H4 (cell line): Measurements from ENCODE around the gene TELO2. TPM values are rescaled to one million over a fixed set of nuclear protein-coding genes. Genes with fewer than 3 reads are reported as not detected.

Experiments used
- DNase-seq: peaks from one replicate; pipeline ENCODE4 v3.0.0-alpha.2; 2015; ENCODE audit warnings: low spot score
- total RNA-seq: library from RNA; depleted of rRNA; stranded (reverse); fragments of >200 nt; shearing (Covaris generic); gene quantifications from 2 replicates; pipeline ENCODE4 v1.2.3, GENCODE V29; 2014

Gene TELO2
- total RNA-seq, 1 experiment from 2014 or later = 3.6 TPM

GRCh38 chr16:1498899-1499676 lies 5.9 kb downstream of the TELO2 start:
- DNase-seq = no peak

GRCh38 chr16:1499756-1500464 lies 6.8 kb downstream of the TELO2 start:
- no peak for DNase-seq

GRCh38 chr16:1500465-1501150 lies 7.4 kb downstream of the TELO2 start:
- no peak for DNase-seq

GRCh38 chr16:1501630-1502029 lies 8.5 kb downstream of the TELO2 start:
- DNase-seq = no peak

GRCh38 chr16:1502092-1503004 lies 9.2 kb downstream of the TELO2 start:
- DNase-seq = no peak

- no peak for DNase-seq
Observed at GRCh38 chr16:1503110-1503955, 10.2 kb downstream of the TELO2 start.

GRCh38 chr16:1505073-1505844 lies 12.1 kb downstream of the TELO2 start:
- DNase-seq = no peak

- DNase-seq = no peak
Observed at GRCh38 chr16:1505912-1506311, 12.8 kb downstream of the TELO2 start.

- no peak for DNase-seq
Observed at GRCh38 chr16:1506494-1507213, 13.5 kb downstream of the TELO2 start.

- DNase-seq = no peak
Observed at GRCh38 chr16:1508494-1509187, 15.5 kb downstream of the TELO2 start.

- DNase-seq = no peak
Observed at GRCh38 chr16:1509307-1510221, 16.4 kb downstream of the TELO2 start.

GRCh38 chr16:1510272-1510671 lies 17.1 kb downstream of the TELO2 start:
- DNase-seq = no peak

- no peak for DNase-seq
Observed at GRCh38 chr16:1510941-1511351, 17.8 kb downstream of the TELO2 start.

GRCh38 chr16:1511662-1512569 lies 18.8 kb downstream of the TELO2 start:
- no peak for DNase-seq

GRCh38 chr16:1512774-1513173 lies 19.6 kb downstream of the TELO2 start:
- DNase-seq = no peak

- DNase-seq = no peak
Observed at GRCh38 chr16:1514507-1514906, 21.3 kb downstream of the TELO2 start.
